ENCODE results near the gene OR5T2. TPM values are rescaled to one million over a fixed set of nuclear protein-coding genes. Genes with fewer than 3 reads are reported as not detected.
"Not testable (repeated sequence)": the region's sequence is repeated elsewhere in the genome, so short reads cannot be mapped to it uniquely, and the experiment has no call there.

OR5T2 gene
- total RNA-seq (2014; rRNA removed; shearing (Covaris generic); ENCODE audit: low replicate concordance) = not detected in 2 replicates

- Histone ChIP-seq H3K27ac (ENCODE audit: low read length) (no peak within 1 kb of the TSS), H3K4me1 (ENCODE audit: low read length) (no peaks in the 10 kb centered on the region), H3K9ac (ENCODE audit: low read length) (no peak within 1 kb of the TSS), H3K36me3 (ENCODE audit: insufficient read depth, low read length) (no peaks in the 10 kb centered on the region), H3K4me2 (ENCODE audit: low read depth, low read length, poor library complexity, severe bottlenecking) (no peak within 1 kb of the TSS), H3K9me3 (ENCODE audit: low read length) (peaks cover 18% of the 10 kb centered on the region), H3K4me3 (ENCODE audit: low read length) (no peak within 1 kb of the TSS), H4K20me1 (ENCODE audit: insufficient read depth, low read depth, low read length) (no peaks in the 10 kb centered on the region), H3K79me2 (ENCODE audit: low read length) (no peaks in the 10 kb centered on the region), H3K9me2 (replicated peaks; ENCODE audit: insufficient read depth, low read length) (no peaks in the 10 kb centered on the region), H2AFZ (ENCODE audit: low read length) (no peak within 1 kb of the TSS), H3K27me3 (ENCODE audit: low read length) (no peaks in the 10 kb centered on the region)
- DNase-seq = no peak
These were observed at the start of gene OR5T2 for GRCh38 chr11:56234155-56234554. Gene OR5T2, minus strand, starts transcription at chr11:56234255. Its CDS starts 1,193 bp downstream, at chr11:56233062.

DNA sequence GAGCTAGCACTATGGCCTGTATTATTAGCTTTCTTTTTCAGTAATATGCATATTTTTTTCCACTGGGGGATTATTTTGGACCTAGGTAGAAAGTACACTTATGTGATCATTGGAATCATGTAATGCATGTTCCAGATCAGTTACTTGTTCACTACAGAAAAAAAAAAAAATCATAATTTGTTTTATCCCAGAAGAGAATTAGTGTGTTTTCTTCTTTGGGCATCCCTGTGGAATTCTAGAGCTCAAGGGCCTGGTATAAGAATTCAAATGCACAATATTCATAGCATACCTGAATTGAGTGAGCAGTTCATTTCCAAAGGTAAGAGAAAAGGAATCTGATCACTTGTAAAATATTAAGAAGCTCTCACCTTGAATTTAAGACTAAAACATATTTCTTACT is 39.8 kb upstream of the OR5T2 start, which contains the start of gene OR5T1:
Gene OR5T1 (plus strand): TSS at position 301 of the 400 bp plus-strand sequence. CDS start 1,485 bp downstream, outside the sequence.
- H3K79me2 ChIP-seq (ENCODE audit: low read length) = no peaks in the 10 kb centered on the region
- H3K9ac ChIP-seq (ENCODE audit: low read length) = no peak within 1 kb of the TSS
- no peaks in the 10 kb centered on the region for H3K9me2 ChIP-seq (replicated peaks; ENCODE audit: insufficient read depth, low read length)
- H3K9me3 ChIP-seq (ENCODE audit: low read length) = peaks cover 13% of the 10 kb centered on the region
- no peaks in the 10 kb centered on the region for H4K20me1 ChIP-seq (ENCODE audit: insufficient read depth, low read depth, low read length)
- no peak within 1 kb of the TSS for H3K27ac ChIP-seq (ENCODE audit: low read length)
- H2AFZ ChIP-seq (ENCODE audit: low read length) = no peak within 1 kb of the TSS
- H3K4me3 ChIP-seq (ENCODE audit: low read length) = no peak within 1 kb of the TSS
- H3K36me3 ChIP-seq (ENCODE audit: insufficient read depth, low read length) = no peaks in the 10 kb centered on the region
- no peaks in the 10 kb centered on the region for H3K27me3 ChIP-seq (ENCODE audit: low read length)
- DNase-seq = no peak
- H3K4me1 ChIP-seq (ENCODE audit: low read length) = no peaks in the 10 kb centered on the region
- H3K4me2 ChIP-seq (ENCODE audit: low read depth, low read length, poor library complexity, severe bottlenecking) = no peak within 1 kb of the TSS

GRCh38 chr11:56271092-56271491 is 37.0 kb upstream of the OR5T2 start:
- H3K9ac ChIP-seq (ENCODE audit: low read length) = no peak overlapping the region
- H3K36me3 ChIP-seq (ENCODE audit: insufficient read depth, low read length) = no peaks in the 10 kb centered on the region
- no peaks in the 10 kb centered on the region for H3K27me3 ChIP-seq (ENCODE audit: low read length)
- no peaks in the 10 kb centered on the region for H3K4me1 ChIP-seq (ENCODE audit: low read length)
- H3K27ac ChIP-seq (ENCODE audit: low read length) = no peak overlapping the region
- no peaks in the 10 kb centered on the region for H4K20me1 ChIP-seq (ENCODE audit: insufficient read depth, low read depth, low read length)
- peaks cover 15% of the 10 kb centered on the region for H3K9me3 ChIP-seq (ENCODE audit: low read length)
- H3K9me2 ChIP-seq (replicated peaks; ENCODE audit: insufficient read depth, low read length) = no peaks in the 10 kb centered on the region
- H2AFZ ChIP-seq (ENCODE audit: low read length) = no peak overlapping the region
- DNase-seq = no peak
- no peak overlapping the region for H3K4me3 ChIP-seq (ENCODE audit: low read length)
- H3K4me2 ChIP-seq (ENCODE audit: low read depth, low read length, poor library complexity, severe bottlenecking) = no peak overlapping the region
- no peaks in the 10 kb centered on the region for H3K79me2 ChIP-seq (ENCODE audit: low read length)

- Histone ChIP-seq H3K27ac (ENCODE audit: low read length) (no peak within 1 kb of the TSS), H3K27me3 (ENCODE audit: low read length) (no peaks in the 10 kb centered on the region), H3K9ac (ENCODE audit: low read length) (no peak within 1 kb of the TSS), H3K9me2 (replicated peaks; ENCODE audit: insufficient read depth, low read length) (no peaks in the 10 kb centered on the region), H3K9me3 (ENCODE audit: low read length) (peaks cover 22% of the 10 kb centered on the region), H2AFZ (ENCODE audit: low read length) (no peak within 1 kb of the TSS), H4K20me1 (ENCODE audit: insufficient read depth, low read depth, low read length) (no peaks in the 10 kb centered on the region), H3K4me1 (ENCODE audit: low read length) (no peaks in the 10 kb centered on the region), H3K4me3 (ENCODE audit: low read length) (no peak within 1 kb of the TSS), H3K36me3 (ENCODE audit: insufficient read depth, low read length) (no peaks in the 10 kb centered on the region), H3K4me2 (ENCODE audit: low read depth, low read length, poor library complexity, severe bottlenecking) (no peak within 1 kb of the TSS), H3K79me2 (ENCODE audit: low read length) (no peaks in the 10 kb centered on the region)
- no peak for DNase-seq
These were observed 17.9 kb upstream of the OR5T2 start, which contains the start of gene OR5T3 for GRCh38 chr11:56251954-56252353. Gene OR5T3, plus strand, starts transcription at chr11:56252254. Its CDS starts 0 bp downstream, at chr11:56252254.

GRCh38 chr11:56219735-56220134 is 14.3 kb downstream of the OR5T2 start:
- not testable (repeated sequence) for H3K9ac ChIP-seq (ENCODE audit: low read length); DNase-seq; H3K4me1 ChIP-seq (ENCODE audit: low read length); H3K27me3 ChIP-seq (ENCODE audit: low read length); H3K4me2 ChIP-seq (ENCODE audit: low read depth, low read length, poor library complexity, severe bottlenecking); H3K27ac ChIP-seq (ENCODE audit: low read length); H3K9me2 ChIP-seq (replicated peaks; ENCODE audit: insufficient read depth, low read length); H3K36me3 ChIP-seq (ENCODE audit: insufficient read depth, low read length); H3K79me2 ChIP-seq (ENCODE audit: low read length); H2AFZ ChIP-seq (ENCODE audit: low read length); H3K4me3 ChIP-seq (ENCODE audit: low read length); H3K9me3 ChIP-seq (ENCODE audit: low read length); H4K20me1 ChIP-seq (ENCODE audit: insufficient read depth, low read depth, low read length)

DNA sequence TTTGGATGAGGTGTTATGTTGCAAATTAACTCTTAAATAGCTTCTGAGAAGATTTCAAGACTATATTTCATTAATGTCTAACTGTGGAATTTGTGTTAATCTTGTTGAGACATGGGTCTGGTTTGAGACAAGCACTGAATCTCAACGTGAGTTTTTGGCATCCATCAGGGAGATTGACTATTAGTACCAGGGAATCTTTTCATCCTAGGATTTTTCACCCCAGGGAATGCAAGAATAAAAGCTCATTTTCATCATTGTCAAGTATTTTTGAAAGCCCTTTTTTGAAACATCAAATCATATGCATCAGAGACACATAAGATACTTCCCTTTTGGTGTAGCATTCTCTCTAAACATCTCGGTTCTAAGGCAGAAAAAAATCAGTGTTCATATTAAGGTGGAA is 19.5 kb downstream of the OR5T2 start:
- Histone ChIP-seq H3K27me3 (ENCODE audit: low read length) (no peaks in the 10 kb centered on the region), H3K27ac (ENCODE audit: low read length) (no peak overlapping the region), H3K9me3 (ENCODE audit: low read length) (peaks cover 9% of the 10 kb centered on the region), H3K4me1 (ENCODE audit: low read length) (no peaks in the 10 kb centered on the region), H3K36me3 (ENCODE audit: insufficient read depth, low read length) (no peaks in the 10 kb centered on the region), H3K79me2 (ENCODE audit: low read length) (no peaks in the 10 kb centered on the region), H3K9ac (ENCODE audit: low read length) (no peak overlapping the region), H3K4me2 (ENCODE audit: low read depth, low read length, poor library complexity, severe bottlenecking) (no peak overlapping the region), H2AFZ (ENCODE audit: low read length) (no peak overlapping the region), H3K9me2 (replicated peaks; ENCODE audit: insufficient read depth, low read length) (no peaks in the 10 kb centered on the region), H3K4me3 (ENCODE audit: low read length) (no peak overlapping the region), H4K20me1 (ENCODE audit: insufficient read depth, low read depth, low read length) (no peaks in the 10 kb centered on the region)
- no peak for DNase-seq

- Histone ChIP-seq H3K4me1 (ENCODE audit: low read length) (no peaks in the 10 kb centered on the region), H3K27ac (ENCODE audit: low read length) (no peak overlapping the region), H3K9ac (ENCODE audit: low read length) (no peak overlapping the region), H3K9me2 (replicated peaks; ENCODE audit: insufficient read depth, low read length) (no peaks in the 10 kb centered on the region), H3K27me3 (ENCODE audit: low read length) (no peaks in the 10 kb centered on the region), H4K20me1 (ENCODE audit: insufficient read depth, low read depth, low read length) (no peaks in the 10 kb centered on the region), H3K4me3 (ENCODE audit: low read length) (no peak overlapping the region), H3K79me2 (ENCODE audit: low read length) (no peaks in the 10 kb centered on the region), H2AFZ (ENCODE audit: low read length) (no peak overlapping the region), H3K9me3 (ENCODE audit: low read length) (peaks cover 14% of the 10 kb centered on the region), H3K36me3 (ENCODE audit: insufficient read depth, low read length) (no peaks in the 10 kb centered on the region), H3K4me2 (ENCODE audit: low read depth, low read length, poor library complexity, severe bottlenecking) (no peak overlapping the region)
- DNase-seq = no peak
These were observed 26.3 kb downstream of the OR5T2 start for GRCh38 chr11:56207790-56208189.

DNA sequence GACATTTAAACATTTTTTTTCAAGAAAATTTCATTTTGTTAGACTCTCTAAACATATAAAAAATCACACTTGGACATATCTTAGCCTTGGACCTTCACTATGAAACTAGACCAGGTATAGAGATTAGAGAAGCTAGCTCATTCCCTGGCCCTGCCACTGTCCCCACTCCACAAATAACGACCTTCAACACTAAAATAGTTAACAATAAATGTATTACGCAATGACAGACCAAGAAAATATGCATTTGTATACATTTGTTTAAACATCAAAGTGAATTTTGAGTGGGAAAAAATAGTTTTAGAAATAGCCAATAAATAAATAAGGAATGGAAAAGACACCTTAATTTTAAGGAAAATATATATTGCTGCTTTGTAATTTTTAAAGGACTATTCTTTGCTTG is 36.7 kb downstream of the OR5T2 start:
- Histone ChIP-seq H4K20me1 (ENCODE audit: insufficient read depth, low read depth, low read length) (no peaks in the 10 kb centered on the region), H3K27ac (ENCODE audit: low read length) (no peak overlapping the region), H3K9ac (ENCODE audit: low read length) (no peak overlapping the region)

More for the DNA sequence above, 36.7 kb downstream of the OR5T2 start:
- Histone ChIP-seq H3K27me3 (ENCODE audit: low read length) (no peaks in the 10 kb centered on the region), H2AFZ (ENCODE audit: low read length) (no peak overlapping the region), H3K79me2 (ENCODE audit: low read length) (no peaks in the 10 kb centered on the region), H3K4me3 (ENCODE audit: low read length) (no peak overlapping the region), H3K9me2 (replicated peaks; ENCODE audit: insufficient read depth, low read length) (no peaks in the 10 kb centered on the region), H3K4me2 (ENCODE audit: low read depth, low read length, poor library complexity, severe bottlenecking) (no peak overlapping the region), H3K9me3 (ENCODE audit: low read length) (peaks cover 9% of the 10 kb centered on the region; the same call in 1 of the 2 replicates), H3K4me1 (ENCODE audit: low read length) (no peaks in the 10 kb centered on the region), H3K36me3 (ENCODE audit: insufficient read depth, low read length) (no peaks in the 10 kb centered on the region)
- no peak for DNase-seq

Data from Karpas-422 (cell line).